Measurements from ENCODE around the gene ANO2. TPM values are rescaled to one million over a fixed set of nuclear protein-coding genes. Genes with fewer than 3 reads are reported as not detected.

Gene ANO2
- polyA plus RNA-seq, 1 donor from 2014 or later = 1.8 TPM

DNA sequence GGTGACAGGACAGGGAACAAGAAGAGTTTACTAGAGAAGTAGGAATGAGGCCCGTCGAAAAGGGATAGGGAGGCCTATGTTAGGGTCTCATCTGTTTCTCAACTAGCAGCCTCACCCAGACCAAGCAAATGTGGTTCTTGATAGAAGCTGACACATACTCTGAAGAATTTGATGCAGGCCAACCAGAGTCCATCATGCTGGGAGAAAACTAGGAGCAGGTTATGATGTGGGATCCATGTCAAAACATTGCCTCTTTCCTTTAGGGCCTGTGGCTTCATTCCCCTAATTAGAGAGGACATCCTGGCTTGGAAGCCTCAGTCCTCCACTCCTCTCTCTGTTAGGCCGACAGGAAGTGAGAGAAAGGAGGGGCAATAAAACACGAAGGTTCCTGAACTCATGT, 390.3 kb downstream of the ANO2 start:
- TF ChIP-seq TAF1 (IDR thresholded peaks at IDR 0.05; ENCODE audit: low read depth) (no peak), EP300 (conservative IDR thresholded peaks at IDR 0.05; ENCODE audit: poor library complexity, severe bottlenecking) (no peak), MXI1 (conservative IDR thresholded peaks at IDR 0.05; ENCODE audit: poor library complexity, severe bottlenecking) (no peak), RAD21 (conservative IDR thresholded peaks at IDR 0.05) (no peak), SMC3 (conservative IDR thresholded peaks at IDR 0.05; ENCODE audit: poor library complexity) (no peak), EZH2 (IDR thresholded peaks at IDR 0.05; ENCODE audit: borderline replicate concordance, insufficient read depth, low read length, poor library complexity, severe bottlenecking) (no peak), POLR2AphosphoS5 (IDR thresholded peaks at IDR 0.05) (no peak)
- TF ChIP-seq, protein P1, sequence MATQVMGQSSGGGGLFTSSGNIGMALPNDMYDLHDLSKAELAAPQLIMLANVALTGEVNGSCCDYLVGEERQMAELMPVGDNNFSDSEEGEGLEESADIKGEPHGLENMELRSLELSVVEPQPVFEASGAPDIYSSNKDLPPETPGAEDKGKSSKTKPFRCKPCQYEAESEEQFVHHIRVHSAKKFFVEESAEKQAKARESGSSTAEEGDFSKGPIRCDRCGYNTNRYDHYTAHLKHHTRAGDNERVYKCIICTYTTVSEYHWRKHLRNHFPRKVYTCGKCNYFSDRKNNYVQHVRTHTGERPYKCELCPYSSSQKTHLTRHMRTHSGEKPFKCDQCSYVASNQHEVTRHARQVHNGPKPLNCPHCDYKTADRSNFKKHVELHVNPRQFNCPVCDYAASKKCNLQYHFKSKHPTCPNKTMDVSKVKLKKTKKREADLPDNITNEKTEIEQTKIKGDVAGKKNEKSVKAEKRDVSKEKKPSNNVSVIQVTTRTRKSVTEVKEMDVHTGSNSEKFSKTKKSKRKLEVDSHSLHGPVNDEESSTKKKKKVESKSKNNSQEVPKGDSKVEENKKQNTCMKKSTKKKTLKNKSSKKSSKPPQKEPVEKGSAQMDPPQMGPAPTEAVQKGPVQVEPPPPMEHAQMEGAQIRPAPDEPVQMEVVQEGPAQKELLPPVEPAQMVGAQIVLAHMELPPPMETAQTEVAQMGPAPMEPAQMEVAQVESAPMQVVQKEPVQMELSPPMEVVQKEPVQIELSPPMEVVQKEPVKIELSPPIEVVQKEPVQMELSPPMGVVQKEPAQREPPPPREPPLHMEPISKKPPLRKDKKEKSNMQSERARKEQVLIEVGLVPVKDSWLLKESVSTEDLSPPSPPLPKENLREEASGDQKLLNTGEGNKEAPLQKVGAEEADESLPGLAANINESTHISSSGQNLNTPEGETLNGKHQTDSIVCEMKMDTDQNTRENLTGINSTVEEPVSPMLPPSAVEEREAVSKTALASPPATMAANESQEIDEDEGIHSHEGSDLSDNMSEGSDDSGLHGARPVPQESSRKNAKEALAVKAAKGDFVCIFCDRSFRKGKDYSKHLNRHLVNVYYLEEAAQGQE (IDR thresholded peaks at IDR 0.05; ENCODE audit: borderline replicate concordance) = no peak
- TF ChIP-seq, protein P2, sequence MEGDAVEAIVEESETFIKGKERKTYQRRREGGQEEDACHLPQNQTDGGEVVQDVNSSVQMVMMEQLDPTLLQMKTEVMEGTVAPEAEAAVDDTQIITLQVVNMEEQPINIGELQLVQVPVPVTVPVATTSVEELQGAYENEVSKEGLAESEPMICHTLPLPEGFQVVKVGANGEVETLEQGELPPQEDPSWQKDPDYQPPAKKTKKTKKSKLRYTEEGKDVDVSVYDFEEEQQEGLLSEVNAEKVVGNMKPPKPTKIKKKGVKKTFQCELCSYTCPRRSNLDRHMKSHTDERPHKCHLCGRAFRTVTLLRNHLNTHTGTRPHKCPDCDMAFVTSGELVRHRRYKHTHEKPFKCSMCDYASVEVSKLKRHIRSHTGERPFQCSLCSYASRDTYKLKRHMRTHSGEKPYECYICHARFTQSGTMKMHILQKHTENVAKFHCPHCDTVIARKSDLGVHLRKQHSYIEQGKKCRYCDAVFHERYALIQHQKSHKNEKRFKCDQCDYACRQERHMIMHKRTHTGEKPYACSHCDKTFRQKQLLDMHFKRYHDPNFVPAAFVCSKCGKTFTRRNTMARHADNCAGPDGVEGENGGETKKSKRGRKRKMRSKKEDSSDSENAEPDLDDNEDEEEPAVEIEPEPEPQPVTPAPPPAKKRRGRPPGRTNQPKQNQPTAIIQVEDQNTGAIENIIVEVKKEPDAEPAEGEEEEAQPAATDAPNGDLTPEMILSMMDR (IDR thresholded peaks at IDR 0.05; ENCODE audit: poor library complexity, severe bottlenecking) = no peak
- H3K36me3 ChIP-seq (ENCODE audit: insufficient read depth, low read length) = no peaks in the 10 kb centered on the region
- H3K4me3 ChIP-seq (ENCODE audit: low read length) = no peak overlapping the region
- no peak overlapping the region for H3K9ac ChIP-seq (ENCODE audit: low read length)
- no peak overlapping the region for H3K4me2 ChIP-seq (ENCODE audit: low read length)
- no peaks in the 10 kb centered on the region for H3K27me3 ChIP-seq (ENCODE audit: insufficient read depth, low read depth, low read length)
- no peaks in the 10 kb centered on the region for H3K79me2 ChIP-seq (replicated peaks; ENCODE audit: insufficient read depth, low read length)
- no peak overlapping the region for H3K27ac ChIP-seq (ENCODE audit: low read length)
- no peaks in the 10 kb centered on the region for H3F3A ChIP-seq (ENCODE audit: insufficient read depth, low read length, poor library complexity, severe bottlenecking)
- no peaks in the 10 kb centered on the region for H4K20me1 ChIP-seq (ENCODE audit: insufficient read depth)
- no peaks in the 10 kb centered on the region for H3K9me2 ChIP-seq (ENCODE audit: insufficient read depth, low read length)
- no peak overlapping the region for H2AFZ ChIP-seq (ENCODE audit: low read depth, low read length)
- no peaks in the 10 kb centered on the region for H3K9me3 ChIP-seq (ENCODE audit: low read length)

DNA sequence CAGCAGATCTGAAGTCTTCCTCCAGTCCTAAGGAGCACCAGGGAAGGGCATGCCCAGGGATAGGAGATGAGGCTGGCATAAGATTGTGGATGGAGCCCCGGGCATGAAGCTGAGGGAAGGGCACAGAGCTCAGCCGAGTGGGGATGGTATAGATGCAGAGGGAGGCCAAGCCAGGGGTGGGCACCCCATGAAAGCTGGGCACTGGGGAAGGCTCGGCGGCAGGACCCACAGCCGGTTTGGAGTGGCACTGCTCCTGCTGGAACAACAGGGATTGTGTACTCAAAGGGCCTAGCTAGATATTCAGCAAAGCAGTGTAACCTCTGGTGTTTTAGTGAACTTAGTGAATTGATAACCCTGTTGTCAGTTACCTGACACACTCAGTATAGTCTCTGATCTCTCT, 396.0 kb downstream of the ANO2 start:
- no peak overlapping the region for H3K4me3 ChIP-seq (ENCODE audit: low read length)
- H3K9ac ChIP-seq (ENCODE audit: low read length) = no peak overlapping the region
- H3K9me2 ChIP-seq (ENCODE audit: insufficient read depth, low read length) = no peaks in the 10 kb centered on the region
- H4K20me1 ChIP-seq (ENCODE audit: insufficient read depth) = no peaks in the 10 kb centered on the region
- no peaks in the 10 kb centered on the region for H3K36me3 ChIP-seq (ENCODE audit: insufficient read depth, low read length)
- H3K27ac ChIP-seq (ENCODE audit: low read length) = no peak overlapping the region
- no peak overlapping the region for H3K4me2 ChIP-seq (ENCODE audit: low read length)
- no peaks in the 10 kb centered on the region for H3F3A ChIP-seq (ENCODE audit: insufficient read depth, low read length, poor library complexity, severe bottlenecking)
- peaks cover 3% of the 10 kb centered on the region for H3K9me3 ChIP-seq (ENCODE audit: low read length)
- no peaks in the 10 kb centered on the region for H3K79me2 ChIP-seq (replicated peaks; ENCODE audit: insufficient read depth, low read length)
- no peak overlapping the region for H2AFZ ChIP-seq (ENCODE audit: low read depth, low read length)
- no peak for TF ChIP-seq SMC3 (conservative IDR thresholded peaks at IDR 0.05; ENCODE audit: poor library complexity)
- TF ChIP-seq, protein P2 (IDR thresholded peaks at IDR 0.05; ENCODE audit: poor library complexity, severe bottlenecking) = no peak
- no peak for TF ChIP-seq POLR2AphosphoS5 (IDR thresholded peaks at IDR 0.05)
- TF ChIP-seq TAF1 (IDR thresholded peaks at IDR 0.05; ENCODE audit: low read depth) = no peak
- no peaks in the 10 kb centered on the region for H3K27me3 ChIP-seq (ENCODE audit: insufficient read depth, low read depth, low read length)

Data from neural cell (in vitro differentiated cells).